GM12892 (cell line): ENCODE measurements around the gene TENM4.

Experiments
- POLR2A ChIP-seq: IDR thresholded peaks from 2 replicates; pipeline ENCODE4 v1.6.1; 2011; ENCODE audit warnings: low read depth, low read length, control low read depth
- POLR2AphosphoS5 ChIP-seq: IDR thresholded peaks from 2 replicates; pipeline ENCODE4 v1.6.1; 2011; ENCODE audit warnings: low read depth, low read length, control low read depth
- TAF1 ChIP-seq: IDR thresholded peaks from 2 replicates; pipeline ENCODE4 v1.6.1; 2011; ENCODE audit warnings: low read depth, mild to moderate bottlenecking, control low read depth, low read length, borderline replicate concordance

DNA sequence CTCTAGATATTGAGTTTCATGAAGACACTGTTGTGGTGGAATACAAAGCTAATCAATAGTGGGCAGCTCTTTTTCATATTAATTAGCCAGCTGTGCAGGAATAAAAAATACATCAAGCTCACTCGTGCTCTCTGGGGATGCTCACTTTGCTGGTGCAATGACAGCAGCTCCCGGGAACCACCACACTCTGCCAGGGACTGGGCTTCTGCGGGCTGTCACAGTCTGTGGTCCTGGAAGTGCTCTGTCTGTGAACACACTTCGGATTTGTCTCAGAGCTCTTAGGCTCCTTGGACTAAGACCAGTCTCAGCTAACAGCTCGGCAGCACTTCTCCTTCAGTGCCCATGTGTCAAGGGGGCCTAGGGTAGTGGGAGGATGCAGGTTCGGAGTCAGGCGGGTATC lies 393.5 kb downstream of the TENM4 start:
- TF ChIP-seq POLR2A (no peak), POLR2AphosphoS5 (no peak), TAF1 (no peak)
